ENCODE measurements around the gene NCAM2.

The NCAM2 gene

DNA sequence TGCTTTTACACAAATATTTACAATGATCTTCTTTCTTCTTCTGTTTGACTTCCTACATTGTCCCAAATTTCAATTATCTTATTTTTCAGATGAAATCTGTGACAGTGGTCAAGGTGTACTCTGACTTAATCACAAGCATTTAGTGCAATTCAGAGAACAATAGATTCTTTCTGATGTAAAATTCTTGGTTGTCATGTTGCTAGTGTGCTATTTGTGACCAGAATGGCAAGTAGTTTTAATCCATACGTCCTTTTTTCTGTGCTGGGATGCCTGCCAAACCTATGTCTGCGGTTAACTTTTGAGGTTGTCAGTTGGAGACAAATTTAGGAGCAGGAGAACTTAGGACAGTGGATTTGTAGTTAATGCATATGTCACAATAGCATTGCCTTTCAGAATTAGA, 31.0 kb downstream of the NCAM2 start:
- no peak for DNase-seq

DNA sequence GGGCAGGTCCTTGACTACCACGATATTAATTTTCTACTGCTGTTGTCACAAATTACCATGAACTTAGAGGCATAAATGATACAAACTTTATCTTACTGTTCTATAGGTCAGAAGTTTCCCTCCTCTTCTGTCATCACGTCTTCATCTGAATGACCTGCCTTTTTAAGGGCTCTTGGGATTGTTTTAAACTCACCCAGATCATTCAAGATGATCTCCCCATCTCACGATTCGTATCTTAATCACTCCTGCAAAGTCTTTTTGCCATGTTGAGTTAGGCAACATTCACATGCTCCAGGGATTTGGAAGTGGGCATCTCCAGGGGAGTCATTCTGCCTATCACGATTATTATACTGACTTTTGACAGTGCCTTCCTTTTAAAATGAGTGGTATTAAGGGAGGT, 32.1 kb downstream of the NCAM2 start:
- no peak for DNase-seq

GRCh38 chr21:21034036-21034435, 35.8 kb downstream of the NCAM2 start:
- DNase-seq, result no peak

DNA sequence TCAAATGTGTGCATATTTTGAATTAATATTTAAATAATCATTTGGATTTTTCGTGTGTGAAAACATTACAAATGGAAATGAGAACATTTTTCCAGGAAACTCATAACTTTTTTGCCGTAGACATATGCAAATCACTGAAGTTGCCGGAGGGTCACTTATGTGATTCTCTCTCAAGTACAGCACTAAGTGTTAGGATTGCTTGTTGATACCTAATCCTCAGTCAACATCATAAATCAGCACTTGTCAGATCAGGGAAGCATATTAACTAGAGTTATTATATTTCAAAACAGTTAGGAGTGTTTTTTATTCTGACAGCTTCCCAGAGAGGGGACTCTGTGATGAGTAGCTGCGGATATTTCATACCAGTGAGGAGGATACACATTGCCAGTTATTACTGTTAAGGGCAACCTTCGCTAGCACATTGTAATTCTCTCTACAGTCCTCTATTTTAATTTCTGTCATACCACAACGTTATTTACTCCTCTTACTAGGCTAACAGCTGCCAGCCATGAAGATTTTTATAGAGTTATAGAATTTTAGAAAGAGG, 41.5 kb downstream of the NCAM2 start:
- DNase-seq, result no peak

GRCh38 chr21:21045518-21045917, 47.3 kb downstream of the NCAM2 start:
- DNase-seq, result no peak

- DNase-seq, result no peak
Measured at GRCh38 chr21:21046063-21046462, 47.9 kb downstream of the NCAM2 start.

GRCh38 chr21:21051109-21052055, 53.2 kb downstream of the NCAM2 start:
- DNase-seq, result no peak

DNA sequence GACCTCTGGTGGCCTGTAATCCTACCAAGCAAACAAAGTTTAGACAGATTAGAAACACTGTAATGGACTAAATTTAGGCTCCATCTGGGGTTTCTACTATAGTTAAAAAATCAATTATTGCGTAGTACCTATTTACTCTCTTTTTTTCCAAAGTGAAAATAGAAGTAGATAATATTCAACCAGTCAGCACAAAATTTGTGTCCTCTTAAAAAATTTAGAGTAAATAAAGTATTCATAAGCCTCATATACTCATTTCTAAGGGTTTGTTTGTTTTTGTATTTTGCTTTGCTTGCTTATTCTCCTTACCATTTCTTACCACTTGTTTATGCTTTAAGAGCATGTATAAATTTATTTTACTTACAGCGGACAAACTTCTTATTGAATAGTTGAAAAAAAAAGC, 54.5 kb downstream of the NCAM2 start:
- DNase-seq, result no peak

DNA sequence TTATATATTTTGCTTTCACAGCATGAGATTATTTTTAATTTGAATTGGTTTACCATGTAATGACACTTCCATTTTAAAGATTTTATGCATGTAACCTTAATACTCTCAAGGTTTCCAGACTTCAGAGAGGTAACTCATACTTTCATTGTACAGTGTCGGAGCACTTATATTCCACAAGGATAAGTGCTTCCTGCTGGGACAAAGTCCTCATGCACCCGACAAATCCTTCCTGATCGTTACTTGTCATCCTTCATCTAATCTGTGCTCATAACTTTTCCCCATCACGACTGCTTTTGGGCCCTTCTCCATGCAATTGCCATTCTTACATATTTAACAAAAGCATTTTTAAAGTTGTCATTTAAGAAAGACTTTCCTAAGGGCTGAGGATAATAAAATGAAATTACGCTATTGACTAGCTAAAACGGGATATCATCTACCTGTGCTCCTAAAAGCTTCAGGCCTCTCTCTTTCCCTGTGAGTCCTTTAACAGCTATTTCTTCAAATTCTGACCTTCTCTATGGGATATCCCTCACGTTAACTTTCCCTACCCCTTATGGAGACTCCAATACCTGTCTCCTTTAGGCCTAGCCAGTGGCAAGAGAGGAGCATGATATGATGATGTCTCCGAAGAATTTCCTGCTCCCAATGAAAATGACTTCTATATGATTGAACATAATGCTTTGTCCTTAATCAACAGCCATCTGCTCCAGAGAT, 59.3 kb downstream of the NCAM2 start:
- DNase-seq, result no peak

GRCh38 chr21:21063828-21064227, 65.6 kb downstream of the NCAM2 start:
- no peak for DNase-seq

GRCh38 chr21:21064353-21064752, 66.1 kb downstream of the NCAM2 start:
- DNase-seq, result no peak

DNA sequence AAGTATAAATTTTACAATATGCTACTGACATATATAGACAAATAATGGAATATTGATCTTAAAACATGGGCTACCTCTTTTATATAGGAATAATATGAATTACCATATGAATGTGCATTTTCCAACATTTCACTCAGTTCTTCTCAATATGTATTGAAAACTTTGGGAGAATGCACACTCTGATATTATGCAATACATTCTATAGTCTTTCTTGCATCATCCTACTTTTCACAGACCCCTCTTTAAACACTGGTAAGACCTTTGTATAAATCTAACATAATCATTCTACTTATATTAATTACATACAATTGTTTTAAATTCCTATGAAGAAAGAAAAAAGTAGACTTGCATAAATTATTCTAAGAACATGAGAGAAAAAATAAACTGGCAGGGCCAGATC, 69.2 kb downstream of the NCAM2 start:
- DNase-seq, result no peak

- no peak for DNase-seq
Measured at GRCh38 chr21:21074305-21074704, 76.1 kb downstream of the NCAM2 start.

- no peak for DNase-seq
Measured at GRCh38 chr21:21076051-21076450, 77.8 kb downstream of the NCAM2 start.

- no peak for DNase-seq
Measured at GRCh38 chr21:21076491-21076890, 78.3 kb downstream of the NCAM2 start.

DNA sequence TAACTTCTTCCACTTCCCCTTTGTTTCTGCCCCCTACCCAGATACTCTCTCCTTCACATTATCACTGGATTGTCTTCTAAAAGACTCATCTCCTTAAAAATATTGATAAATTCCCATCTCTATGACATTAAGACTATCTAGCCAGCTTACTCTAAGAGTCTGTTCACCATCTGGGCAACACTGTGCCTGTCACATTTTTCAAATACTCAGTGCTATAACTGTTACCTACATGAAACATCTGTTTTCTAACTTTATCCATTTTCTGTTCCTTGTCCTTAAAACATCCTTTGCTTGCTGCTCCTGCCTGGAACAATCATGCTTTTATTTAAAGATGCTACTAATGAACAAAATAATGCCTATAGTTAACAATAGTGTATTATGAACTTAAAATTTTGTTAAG, 81.4 kb downstream of the NCAM2 start:
- DNase-seq, result no peak

- no peak for DNase-seq
Measured at GRCh38 chr21:21084179-21084578, 86.0 kb downstream of the NCAM2 start.

DNA sequence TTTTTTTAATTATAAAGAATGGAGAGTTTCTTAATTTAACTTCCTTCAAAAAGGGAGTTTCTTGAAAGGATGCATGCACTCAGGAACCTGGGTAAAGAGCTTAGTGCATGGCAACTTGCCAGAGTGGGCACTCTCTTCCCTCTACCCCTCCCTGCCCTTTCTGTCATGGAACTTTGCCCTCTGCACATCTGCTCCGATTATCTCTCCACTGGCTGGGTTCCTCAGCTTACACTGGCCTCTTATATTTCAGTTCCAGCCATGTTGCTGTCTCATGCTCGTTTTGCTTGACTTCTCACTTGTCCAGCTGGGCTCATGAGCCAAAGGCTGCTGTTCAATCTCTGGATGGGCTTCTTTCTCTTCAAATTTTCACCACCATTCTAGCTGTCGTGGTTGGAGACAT, 87.0 kb downstream of the NCAM2 start:
- DNase-seq, result no peak

DNA sequence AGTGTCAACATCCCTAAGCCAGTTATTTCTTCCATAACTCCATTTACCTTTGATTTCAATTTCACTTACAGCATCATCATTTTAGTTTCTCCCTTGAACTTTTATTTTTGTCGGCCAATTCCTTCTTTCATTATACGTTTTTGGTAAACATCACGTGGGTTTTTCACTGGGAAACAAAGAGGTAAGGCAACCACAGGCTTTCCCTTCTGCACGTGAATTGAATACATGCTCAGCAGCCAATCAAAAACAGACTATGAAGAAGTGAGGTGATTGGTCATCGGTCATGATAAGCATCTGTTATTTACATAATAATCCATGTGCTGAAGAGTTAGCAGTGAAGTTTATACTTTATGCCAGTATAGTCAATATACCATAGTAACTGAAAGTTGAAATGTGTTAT, 98.7 kb downstream of the NCAM2 start:
- no peak for DNase-seq

DNA sequence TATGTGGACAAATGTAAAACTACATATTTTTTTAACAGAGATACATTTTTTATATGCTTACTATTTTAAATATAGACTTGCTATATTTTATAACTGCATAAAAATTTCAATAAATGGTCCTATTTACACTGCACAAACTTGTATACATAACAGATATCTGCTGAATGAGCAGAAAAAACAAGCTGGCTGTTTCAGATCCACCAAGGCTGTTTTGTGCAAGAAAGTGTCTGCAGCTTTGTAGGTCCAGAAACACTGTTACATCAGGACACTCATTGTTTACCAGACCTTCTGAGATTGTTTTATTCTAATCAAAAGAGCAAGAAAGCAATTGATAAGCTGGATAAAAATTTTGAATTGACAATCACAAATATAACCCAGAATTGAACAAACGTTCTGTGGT, 99.3 kb downstream of the NCAM2 start:
- DNase-seq, result no peak

DNA sequence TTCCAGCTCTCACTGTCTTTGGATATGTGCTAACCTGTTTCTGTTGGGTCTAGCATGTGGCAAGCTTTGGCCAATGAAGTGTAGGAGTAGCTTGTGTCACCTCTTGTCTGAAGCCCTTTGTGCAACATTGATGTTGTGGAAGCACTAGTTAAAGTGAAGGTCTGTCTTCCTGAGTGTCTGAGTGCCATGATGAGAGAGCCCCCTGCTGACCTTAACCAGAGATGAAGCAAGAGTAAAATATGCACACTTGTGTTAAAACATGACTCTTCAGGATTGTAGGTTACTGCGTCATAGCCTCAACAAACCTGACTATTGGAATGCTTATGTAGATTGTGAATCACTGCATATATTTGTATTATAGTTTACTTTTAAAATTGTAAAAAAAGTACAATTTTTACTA, 103.7 kb downstream of the NCAM2 start:
- no peak for DNase-seq

- no peak for DNase-seq
Measured at GRCh38 chr21:21102896-21103295, 104.7 kb downstream of the NCAM2 start.

DNA sequence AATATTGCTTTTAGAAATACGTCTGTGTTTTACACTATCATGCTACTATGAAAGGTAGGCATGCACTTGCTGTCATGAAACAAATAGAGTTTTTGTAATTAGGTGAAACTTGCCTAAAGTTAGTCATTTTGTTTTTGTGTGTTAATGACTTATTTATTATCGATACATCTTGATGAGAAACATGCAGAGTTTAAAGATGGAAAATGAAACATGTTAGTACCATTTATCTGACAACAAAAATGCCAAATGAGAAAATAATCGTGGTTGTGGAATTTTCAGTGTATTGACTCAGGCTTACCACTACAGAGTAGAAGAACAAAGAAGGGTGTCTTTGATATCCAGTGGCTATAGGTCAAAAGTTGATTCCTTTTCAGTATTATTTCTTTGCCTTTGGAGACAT, 105.5 kb downstream of the NCAM2 start:
- DNase-seq, result no peak

DNA sequence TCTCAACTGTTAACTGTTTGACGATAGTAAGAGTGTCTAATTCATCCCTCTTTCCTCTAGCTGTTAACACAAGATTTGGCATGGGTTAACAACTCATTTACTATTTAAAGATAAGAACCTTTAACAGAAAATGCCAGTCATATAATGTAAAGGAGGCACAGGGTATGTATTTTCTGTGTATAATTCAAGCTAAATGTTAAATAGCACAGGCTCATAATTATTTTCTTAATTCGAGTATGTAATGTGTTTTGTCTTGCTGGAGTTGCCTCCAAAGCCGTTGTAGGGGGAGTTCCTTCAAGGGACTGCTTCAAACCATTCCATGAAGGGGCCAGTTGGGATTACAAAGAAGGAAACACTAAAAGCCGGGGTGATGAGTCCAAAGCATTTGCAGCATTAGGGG, 111.5 kb downstream of the NCAM2 start:
- no peak for DNase-seq

Measured in NCI-H2029 (cell line).